Hematopoietic multipotent progenitor cell (in vitro differentiated cells): ENCODE data around the gene CSAD. TPM values are rescaled to one million over a fixed set of nuclear protein-coding genes. Genes with fewer than 3 reads are reported as not detected.

ENCODE experiments used
- DNase-seq, 3 donors: peaks; one replicate each; pipeline ENCODE4 v3.0.0-alpha.2; 2011 to 2015; ENCODE audit warnings: low read depth in 2 of 3, low spot score in 2 of 3
- total RNA-seq: library from RNA; depleted of rRNA; stranded (reverse); fragments of >200 nt; gene quantifications from one replicate; pipeline ENCODE4 v1.2.3, GENCODE V29; 2012

The CSAD gene
- total RNA-seq, 1 donor = 7.3 TPM

DNA sequence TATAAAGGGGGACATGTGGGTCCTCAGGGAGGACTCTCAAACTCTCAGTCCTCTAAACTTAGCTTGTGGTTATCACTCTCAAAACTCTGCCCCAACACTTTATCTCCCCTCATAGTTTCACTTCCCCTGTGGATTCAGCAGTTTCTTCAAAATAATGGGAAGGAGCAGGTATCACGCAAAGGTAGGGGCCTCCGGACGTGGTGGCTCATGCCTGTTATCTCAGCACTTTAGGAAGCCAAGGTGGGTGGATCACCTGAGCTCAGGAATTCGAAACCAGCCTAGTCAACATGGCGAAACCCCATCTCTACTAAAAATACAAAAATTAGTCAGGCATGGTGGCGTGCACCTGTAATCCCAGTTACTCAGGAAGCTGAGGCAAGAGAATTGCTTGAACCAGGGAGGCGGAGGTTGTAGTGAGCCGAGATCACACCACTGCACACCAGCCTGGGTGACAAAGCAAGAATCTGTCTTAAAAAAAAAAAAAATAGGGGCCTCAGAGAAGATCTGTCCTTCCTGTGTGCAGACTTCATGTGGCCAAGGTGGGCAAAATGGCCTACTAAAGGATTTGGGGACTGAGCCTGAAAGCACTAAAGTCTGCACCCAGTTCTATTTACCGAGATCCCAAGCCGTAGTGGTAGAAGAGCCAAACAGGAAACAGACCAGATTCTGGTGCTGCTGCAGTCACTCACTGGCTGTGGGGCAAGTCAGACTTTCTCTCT is 19.9 kb upstream of the CSAD start:
- no peak for DNase-seq

DNA sequence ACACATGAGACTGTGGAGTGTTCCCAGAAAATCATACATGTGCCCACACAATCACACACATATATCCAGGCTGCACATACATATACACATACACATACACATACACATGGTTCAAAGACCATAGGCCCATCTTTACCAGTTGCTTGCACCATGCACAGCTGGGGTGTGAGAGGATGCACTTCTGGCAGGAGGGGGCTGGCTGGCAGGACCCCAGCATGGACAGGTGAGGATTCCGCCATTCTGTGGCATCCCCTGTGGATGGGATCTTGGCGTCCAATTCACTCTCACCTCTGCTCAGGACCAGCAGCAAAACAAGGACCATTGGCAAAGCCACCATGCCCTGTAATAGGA is 19.4 kb upstream of the CSAD start:
- no peak for DNase-seq

DNA sequence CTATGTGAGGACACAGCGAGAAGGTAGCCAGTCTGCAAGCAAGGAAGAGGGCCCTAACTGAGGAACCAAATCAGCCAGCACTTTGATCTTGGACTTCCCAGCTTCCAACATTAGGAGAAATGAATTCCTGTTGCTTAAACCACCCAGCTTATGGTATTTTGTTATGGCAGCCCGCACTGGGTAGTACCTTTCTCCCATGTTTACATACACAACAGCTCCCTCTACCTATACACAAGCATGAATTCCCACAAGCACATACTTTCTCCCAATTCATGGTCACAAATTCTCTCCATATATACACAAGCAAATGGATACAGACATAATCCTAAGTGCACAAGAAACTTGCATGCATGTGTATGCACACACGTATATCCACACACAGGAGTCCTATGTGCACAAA is 19.0 kb upstream of the CSAD start:
- DNase-seq = no peak

DNA sequence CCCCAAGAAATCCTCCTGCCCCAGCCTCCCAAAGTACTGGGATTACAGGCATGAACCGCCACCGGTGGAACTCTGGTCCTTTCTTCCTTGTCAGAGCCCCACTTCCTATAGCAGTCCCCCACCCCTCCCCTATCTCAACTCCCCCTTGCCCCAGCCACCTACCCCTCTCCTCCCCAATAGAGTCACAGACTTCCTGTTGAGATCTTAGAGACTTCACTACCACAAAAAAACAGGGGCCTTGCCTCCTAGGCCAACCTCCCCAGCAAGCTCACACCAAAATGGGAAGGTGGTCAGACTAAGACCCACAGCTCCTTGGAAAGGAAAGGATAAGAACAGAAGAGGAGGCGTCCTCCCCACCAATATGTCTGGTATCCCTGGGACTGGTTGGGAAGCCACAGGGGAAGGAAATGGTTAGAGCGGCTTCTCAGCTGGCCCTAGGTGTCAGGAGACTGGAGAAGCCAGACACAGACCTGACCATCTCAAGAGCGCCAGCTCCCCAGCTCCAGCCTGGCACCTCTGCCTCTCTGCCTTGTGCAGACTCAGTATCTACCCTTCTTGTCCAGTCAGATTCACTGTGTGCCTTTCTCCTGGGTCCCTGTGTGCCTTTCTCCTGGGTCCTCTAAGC is 17.9 kb upstream of the CSAD start:
- no peak for DNase-seq

DNA sequence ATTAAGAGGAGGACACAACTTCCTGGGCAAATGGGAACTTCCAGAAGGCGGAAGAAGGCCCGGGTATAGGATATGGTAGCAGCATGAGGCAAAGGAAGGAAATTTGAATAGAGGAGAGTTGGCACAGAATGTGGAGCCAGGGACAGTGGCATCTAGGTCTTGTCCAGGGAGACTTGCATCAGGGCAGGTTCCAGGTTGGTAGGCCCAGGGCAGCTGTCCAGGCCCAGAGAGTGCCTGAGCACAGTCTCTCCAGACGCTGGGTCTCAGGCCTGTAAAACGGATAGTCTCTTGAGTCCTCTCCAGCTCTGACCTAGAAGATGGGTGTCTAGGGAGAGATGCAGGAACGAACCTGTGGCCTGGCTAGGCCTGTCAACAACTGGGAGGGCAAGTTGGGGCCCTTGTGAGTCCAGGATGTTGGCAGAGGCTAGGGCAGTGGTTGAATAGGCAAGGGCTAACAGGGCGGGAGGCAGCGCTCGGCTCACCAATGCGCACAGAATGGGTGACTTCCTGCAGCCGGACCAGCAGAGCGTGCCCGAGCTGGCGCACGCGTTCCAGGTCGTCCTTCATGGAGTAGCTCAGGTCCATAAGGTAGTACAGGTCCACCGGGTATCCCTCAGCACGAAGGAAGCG is 16.4 kb upstream of the CSAD start:
- DNase-seq = no peak

DNA sequence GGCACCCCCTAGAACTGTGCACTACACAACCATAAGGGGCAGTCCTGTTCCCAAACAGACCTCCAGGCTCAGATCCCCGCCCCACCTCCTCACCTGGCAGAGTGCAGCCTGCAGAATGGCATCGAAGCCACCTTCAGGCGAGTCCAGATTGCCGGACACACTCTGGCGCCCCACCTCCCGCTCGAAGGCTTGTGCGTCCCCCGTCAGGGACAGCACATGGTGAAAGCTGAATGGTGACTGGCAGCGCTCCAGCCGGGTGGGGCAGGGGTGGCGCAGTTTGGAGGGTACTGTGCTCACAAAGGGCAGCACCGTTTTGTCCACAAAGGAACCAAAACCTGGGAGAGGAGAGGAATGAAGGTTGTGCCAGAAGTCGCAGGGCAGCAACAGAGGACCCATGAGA is 15.8 kb upstream of the CSAD start:
- DNase-seq = no peak

DNA sequence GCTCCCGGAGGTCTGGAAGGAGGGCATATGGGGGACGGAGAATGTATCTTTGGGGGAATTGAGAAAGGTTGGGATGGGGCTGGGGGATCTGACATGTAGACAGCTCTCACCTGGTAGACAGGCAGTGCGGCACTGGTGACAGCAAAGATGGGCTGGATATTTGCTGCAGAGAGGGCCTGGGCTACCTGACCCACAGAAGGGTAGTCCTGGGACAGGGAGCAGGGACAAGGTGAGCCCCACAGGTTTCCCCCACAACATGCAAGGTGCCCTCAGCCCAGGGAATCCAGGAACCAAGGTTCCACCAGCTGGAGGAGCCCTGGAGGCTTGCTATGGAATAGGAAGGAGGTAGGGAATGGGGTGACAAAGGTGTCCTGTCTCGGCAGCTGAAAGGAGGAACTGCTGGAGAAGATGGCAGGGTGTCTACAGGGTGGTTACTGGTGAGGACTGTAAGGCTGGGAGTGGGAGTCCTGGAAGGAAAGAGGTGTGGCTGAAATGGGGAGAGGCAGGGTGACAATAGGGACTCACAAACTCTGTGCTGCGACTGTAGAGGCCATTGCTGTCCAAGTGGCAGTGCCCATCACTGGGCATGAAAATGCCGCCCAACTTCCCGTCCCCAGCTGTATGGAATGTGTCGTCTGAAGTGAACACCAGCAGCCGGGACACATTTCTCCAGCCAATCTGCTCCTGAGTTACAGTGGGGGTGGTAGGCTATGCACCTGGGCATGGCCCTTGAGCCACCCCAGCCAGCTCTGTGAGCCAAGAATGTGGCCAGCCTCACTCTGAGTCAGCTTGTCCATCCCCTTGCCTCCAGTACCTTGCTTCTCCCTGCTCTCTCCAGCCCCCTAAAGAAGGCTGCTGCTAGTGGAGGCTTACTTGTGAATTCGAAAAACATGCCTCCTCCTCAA is 15.0 kb upstream of the CSAD start:
- no peak for DNase-seq

DNA sequence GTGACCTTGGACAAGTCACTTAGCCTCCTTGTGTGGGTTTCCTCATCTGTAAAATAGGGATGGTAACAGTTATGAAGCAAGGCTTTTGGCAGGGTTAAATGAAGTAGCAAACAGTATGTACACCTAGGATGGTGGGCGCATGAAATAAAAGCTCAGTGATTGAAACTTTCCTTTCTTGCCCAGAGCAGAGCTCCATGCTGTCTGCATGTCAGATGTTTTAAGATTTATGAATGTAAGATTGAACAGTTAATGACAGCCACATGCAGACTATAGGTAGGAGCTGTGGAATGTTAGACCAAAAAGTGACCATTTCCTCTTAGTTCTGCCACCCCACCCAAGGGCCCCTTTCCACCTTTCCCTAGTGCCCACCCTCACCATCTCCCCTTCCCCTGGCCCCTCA is 14.2 kb upstream of the CSAD start:
- DNase-seq = no peak

DNA sequence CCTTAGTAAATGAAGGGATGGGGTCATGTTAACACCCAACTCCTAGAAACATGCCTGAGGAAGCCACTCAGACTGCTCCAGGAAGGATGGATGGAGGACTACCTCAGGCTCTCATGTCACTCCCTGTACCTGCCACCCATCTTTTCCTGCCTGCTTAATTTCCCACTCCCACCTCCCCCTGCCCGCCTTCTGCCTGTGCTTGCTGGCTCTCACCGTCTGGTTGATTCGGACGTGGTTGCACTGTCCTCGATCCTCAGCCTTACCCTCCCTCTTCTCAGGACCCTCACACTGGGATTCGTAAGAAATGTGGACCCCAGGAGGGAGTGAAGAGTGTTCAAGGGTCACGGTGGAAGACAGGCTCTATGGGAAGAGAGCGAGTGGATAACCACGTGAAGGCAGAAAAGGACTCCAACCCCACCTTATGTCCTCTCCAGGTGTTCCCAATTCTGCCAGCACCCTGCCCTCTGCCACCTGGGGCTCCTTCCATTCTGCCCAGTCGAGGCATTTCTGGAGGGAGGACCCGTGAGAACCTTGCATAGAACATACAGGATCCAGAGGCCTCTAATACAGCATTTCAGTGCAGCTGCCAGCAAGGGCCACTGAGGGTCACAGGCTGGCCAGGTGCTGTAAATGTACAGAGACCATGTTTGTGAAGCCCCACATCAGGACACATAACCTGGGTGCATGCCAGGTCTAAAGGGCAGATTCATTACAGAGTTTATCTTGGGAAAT is 13.4 kb upstream of the CSAD start:
- DNase-seq = no peak

DNA sequence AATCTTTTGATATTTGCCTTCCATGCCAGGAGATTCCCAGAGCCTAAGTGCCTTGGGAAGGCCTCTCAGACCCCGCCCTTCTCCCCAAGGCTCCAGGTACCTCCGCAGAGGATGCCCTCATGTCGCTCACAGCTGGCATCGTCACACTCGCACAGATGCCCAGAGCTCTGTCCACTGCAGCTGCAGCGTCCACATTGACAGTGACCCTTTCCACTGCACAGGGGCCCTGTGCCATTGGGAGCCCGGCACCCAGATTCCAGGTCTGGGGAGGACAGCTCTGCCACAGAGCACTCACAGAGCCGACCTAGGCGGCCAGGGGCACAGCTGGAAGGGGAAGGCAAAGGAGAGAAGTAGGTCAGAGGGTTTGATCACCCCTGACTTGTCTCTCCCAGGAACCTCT is 12.3 kb upstream of the CSAD start:
- DNase-seq = no peak

DNA sequence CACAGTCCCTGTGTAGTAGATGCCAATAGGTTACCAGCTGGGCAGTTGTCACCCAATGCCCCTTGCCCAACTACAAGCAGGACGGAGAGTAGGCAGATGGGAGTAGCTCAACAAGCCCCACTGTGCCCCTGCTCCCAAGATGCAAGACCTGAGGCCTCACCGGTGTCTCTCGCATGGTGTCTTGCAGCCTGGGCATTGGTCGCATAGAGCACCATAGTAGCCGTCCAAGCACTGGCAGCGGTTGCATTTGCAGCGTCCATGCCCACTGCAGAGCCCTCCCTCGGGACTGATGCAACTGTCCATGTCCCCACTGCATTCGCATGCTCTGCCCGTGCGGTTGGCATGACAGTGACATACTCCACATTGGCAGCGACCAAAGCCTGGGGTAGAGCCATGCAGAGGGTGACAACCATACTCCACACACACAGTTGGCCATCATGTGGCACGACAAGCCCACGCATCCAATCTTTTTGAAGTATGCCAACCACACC is 11.9 kb upstream of the CSAD start:
- no peak for DNase-seq

DNA sequence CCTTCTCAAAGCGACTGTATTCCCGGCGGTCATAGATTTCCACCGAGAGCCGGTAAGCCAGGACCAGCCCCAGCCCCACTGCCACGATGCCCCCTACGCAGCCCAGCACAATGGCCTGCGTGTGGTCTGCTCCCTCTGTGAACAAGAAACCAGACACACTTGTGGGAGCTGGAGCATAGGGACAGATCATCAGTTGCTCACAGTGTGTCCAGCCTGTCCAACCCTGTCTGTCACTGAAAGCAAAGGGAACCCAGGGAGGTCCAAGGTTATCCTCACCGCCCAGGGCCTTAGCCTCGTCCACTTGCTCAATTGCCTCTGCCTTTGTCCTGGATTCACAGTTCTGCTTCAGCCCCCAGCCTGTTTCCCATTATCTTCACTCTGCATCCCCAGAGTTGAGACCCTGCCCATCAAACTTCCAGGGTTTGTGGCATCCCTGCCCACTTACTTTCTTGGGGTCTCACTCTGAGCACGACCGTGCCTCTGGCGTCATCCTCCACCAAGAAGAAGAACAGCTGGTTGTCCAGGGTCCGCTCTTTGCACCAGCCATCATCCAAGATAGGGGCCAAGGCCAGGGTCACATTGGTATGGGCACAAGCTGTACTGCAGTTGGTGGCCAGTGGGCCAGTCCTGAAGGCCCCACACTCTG is 11.3 kb upstream of the CSAD start:
- DNase-seq = no peak

DNA sequence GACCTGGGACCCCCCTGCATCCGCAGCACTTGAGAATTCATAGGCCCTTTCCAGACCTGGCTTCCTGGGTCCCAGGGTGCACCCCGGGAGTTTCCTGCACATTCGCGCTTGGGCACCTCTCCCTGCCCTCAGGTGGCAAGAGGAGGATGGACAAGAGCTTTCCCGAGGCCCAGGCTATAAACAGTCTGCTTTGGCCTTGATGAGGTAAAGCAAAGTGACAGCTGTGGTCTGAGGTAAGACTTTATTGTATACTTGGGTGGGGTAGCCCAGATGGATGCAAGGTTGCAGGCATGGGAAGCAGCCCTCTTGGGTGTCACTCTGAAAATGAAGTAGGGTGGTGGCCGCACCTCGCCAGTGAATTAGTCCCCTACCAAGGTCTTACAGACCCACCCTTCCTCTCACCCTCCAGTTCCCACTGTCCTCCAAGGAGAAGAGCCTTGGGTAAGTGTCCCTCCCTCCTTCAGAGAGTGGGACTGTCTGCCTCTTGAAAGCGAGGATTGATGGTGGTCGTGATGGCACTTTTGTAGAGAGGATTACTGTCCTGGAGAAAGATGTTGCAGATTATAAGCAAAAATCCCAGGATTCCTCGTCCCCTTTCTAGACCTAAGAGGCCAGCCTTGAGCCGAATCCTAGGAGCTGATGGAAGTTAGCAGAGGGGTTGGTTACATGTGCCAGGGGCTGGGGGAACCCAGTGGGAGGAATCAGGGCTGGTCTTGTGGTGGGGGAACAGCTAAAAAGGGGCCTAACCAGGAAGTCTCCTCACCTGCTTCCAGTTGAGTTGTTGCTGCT is 10.6 kb upstream of the CSAD start:
- no peak for DNase-seq

DNA sequence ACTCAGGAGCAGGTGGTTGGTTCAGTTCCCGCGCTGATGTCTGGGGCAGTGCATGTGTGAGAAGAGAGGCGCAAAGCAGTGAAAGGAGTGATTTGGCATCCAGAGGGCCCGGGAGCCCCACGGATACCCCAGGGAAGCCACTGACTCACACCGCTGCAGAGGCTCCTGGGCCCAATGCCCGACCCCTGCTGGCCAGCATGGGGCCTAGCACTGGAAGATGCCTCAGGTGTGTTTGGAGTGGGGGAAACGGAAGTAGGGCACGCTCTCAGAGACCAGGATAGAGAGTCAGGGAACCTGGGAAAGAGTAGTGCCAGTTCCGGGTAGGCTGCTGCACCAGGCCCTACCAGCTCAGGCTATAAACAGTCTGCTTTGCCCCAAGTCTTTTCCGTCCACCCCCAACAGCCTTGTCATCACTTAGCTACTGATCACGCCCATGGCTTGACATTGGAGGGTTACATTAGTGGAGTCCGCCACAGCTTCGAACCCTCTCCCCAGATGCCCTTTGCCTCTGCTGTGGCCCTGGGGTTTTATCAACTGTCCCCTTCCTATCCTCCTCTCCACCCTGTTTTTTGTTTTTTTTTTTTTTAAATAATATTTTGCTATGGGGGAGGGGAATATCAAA is 9.5 kb upstream of the CSAD start:
- peak in 1 of 3 donors; percentile 42 for DNase-seq

DNA sequence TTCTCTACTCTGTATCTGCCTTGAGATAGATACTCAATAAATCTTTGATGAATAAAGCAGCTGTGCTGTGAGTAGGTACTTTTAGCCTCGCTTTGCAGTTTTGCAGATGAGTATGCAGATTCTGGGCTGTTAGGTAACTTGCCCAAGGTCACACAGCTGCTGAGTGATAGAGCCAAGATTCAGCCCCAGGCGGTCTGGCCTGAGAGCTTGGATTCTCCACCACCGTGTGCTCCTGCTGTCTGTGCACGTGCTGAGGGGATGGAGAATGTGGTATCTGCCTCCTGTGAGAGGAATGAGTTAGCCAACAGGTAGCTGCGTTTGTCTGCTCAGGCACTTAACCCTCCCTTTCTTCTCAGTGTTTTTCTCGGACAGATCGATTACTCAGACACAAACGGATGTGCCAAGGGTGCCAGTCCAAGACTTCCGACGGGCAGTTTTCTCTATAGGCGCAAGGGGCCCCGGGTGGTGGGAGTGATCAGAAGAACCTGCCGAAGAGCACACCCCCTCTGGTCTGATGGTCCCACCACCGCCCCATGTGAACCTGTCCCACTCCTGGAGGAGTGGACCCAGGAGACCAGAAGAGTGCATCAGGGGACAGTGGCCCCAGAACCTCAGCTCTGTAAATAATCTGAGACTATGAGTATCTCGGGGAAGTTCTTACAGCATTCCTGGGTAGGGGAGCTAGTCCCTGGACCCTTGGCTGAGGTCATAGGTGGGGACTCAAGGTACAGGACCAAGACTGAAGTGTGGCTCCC is 6.6 kb upstream of the CSAD start:
- DNase-seq = no peak

DNA sequence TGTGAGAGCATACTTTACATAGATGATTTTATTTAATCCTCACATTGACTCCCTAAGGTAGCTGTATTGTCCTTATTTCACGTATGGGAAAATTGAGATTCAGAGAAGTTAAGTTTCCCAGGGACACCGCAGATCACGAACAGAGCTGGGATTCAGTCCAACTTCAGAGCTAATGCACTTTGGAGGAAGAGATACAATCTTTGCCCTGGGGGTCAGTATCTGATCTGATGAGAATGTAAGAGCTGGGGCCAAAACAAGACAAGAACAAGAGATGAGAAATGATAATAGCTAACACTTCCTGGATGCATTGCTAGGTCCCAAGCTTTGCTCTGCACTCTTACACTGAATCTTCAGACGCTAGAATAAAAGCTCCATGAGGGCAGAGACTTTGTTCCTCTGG is 6.0 kb upstream of the CSAD start:
- no peak for DNase-seq

DNA sequence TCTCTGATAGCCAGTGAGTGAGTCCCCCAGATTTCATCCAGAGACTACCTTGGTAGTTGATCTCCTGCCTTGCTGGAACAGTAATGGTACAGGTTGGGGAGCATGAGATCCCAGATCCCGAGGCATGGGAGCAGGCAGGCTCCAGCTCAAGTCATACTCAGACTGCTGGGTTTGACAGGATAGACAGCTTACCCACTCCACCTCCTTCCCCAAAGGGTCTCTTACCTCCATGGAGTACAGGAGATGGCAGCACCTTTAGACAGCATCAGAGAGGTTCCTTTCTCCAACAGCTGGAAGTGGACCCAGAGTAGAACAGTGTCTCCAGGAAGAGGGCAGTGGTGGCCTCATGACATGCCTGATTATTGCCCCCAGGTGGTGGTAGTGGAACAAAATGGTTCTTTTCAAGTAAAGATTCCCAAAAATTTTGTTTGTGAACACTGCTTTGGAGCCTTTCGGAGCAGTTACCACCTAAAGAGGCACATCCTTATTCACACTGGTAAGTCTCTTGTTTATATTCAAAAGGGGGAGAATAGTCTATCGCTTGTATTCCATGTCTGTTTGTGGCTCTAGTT is 4.9 kb upstream of the CSAD start:
- no peak for DNase-seq

DNA sequence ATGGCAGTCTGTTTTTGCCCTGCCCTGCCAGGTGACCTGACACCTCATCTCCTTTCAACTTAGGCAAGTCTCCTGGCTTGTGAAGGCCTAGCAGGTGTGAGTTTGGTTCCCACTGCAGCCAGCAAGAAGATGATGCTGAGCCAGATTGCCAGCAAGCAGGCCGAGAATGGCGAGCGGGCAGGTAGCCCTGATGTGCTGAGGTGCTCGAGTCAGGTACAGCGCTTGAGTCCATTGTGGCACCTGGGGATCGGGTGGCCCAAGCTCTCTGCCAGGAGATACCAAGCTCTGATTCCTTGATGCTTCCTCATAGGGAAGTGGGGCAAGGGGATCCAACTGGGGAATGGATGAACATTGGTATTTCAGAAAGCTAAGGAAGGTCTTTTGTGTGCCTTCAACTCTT is 4.1 kb upstream of the CSAD start:
- DNase-seq = no peak
